K562 (cell line): ENCODE data around the gene CLK3. TPM values are rescaled to one million over a fixed set of nuclear protein-coding genes. Genes with fewer than 3 reads are reported as not detected.

Source experiments
- ATAC-seq: fragments of 200-7000 bp; cut with Tn5 transposase; 3 replicates; pipeline ENCODE4 v1.9.1; 2020; ENCODE audit warnings: moderate library complexity
- BruUV-seq: library from RNA; stranded (reverse); fragments of 400-500 nt; replicated peaks from 2 replicates; lab custom pipeline; 2021; lab: Mats Ljungman, UMichigan
- CTCF ChIA-PET: fragments of 300-600 bp; formaldehyde crosslinking; extraction: SDS; loops from one replicate; lab custom pipeline; 2021; ENCODE audit warnings: low intra/inter-chr PET ratio; lab: Yijun Ruan, JAX
- POLR2A ChIA-PET: fragments of 300-600, 350-650 bp; sonication (Branson Sonifier 250); formaldehyde crosslinking; extraction: SDS; loops from one replicate; lab custom pipeline; 2021; ENCODE audit warnings: antibody characterized with exemption, inconsistent platforms; lab: Yijun Ruan, JAX
- DNase-seq, 4 experiments: peaks; one replicate each; pipeline versions ENCODE4 v3.0.0 to v3.0.0-alpha.2; 2011 to 2018; ENCODE audit warnings: low spot score in 3 of 4, mixed read lengths in 3 of 4; ENCODE audit errors: extremely low read depth in 1 of 4
- FAIRE-seq: peaks from 2 replicates; lab custom pipeline; 2011; peaks lifted over from hg19 to GRCh38; lab: Jason Lieb, UNC
- H2AFZ ChIP-seq: 2 replicates; pipeline ENCODE4 v1.6.0; 2011; ENCODE audit warnings: low read depth, low read length, control low read depth, inconsistent platforms
- H3K27ac ChIP-seq: fragments of 200-600 bp; 3 replicates; pipeline ENCODE4 v1.8.0; 2011; ENCODE audit warnings: low read depth, mild to moderate bottlenecking, control low read depth, inconsistent platforms, low read length, moderate library complexity, mixed read lengths; ENCODE audit errors: extremely low read depth
- H3K27me3 ChIP-seq, 2 experiments: fragments of 300-600 bp in 1 of 2; 2 replicates in 1 of 2; 3 replicates in 1 of 2; pipeline versions ENCODE4 v1.6.0 to v1.8.0; 2011; ENCODE audit warnings: inconsistent platforms in 2 of 2, low read length in 2 of 2, mild to moderate bottlenecking in 1 of 2, mixed read lengths in 1 of 2, moderate library complexity in 1 of 2; ENCODE audit not compliant: control insufficient read depth in 2 of 2, insufficient read depth in 2 of 2
- H3K36me3 ChIP-seq: fragments of 300-600 bp; 3 replicates; pipeline ENCODE4 v1.8.0; 2011; ENCODE audit warnings: mild to moderate bottlenecking, low read length, inconsistent platforms; ENCODE audit not compliant: control insufficient read depth, insufficient read depth
- H3K4me1 ChIP-seq, 2 experiments: fragments of 200-600 bp in 1 of 2; replicated peaks in 1 of 2; 2 replicates in 1 of 2; 3 replicates in 1 of 2; pipeline versions ENCODE4 v1.5.1 to v1.8.0; 2011; ENCODE audit warnings: inconsistent platforms in 2 of 2, low read length in 2 of 2, mild to moderate bottlenecking in 1 of 2, mixed read lengths in 1 of 2, moderate library complexity in 1 of 2; ENCODE audit not compliant: control insufficient read depth in 2 of 2, insufficient read depth in 2 of 2
- H3K4me2 ChIP-seq: 2 replicates; pipeline ENCODE4 v1.6.1; 2011; ENCODE audit warnings: low read length, control low read depth, inconsistent platforms, mixed read lengths; ENCODE audit not compliant: insufficient read depth
- H3K4me3 ChIP-seq: fragments of 200-600 bp; sonication (generic), shearing (Covaris generic); 2 replicates; pipeline ENCODE4 v1.5.1; 2016; ENCODE audit warnings: control low read depth, inconsistent platforms
- H3K79me2 ChIP-seq: fragments of 200-600 bp; 3 replicates; pipeline ENCODE4 v1.8.0; 2011; ENCODE audit warnings: low read length, inconsistent platforms; ENCODE audit not compliant: control insufficient read depth, insufficient read depth
- H3K9ac ChIP-seq, 2 experiments: 2 replicates each; pipeline versions ENCODE4 v1.6.0 to v1.6.1; 2011; ENCODE audit warnings: low read depth in 2 of 2, low read length in 2 of 2, control low read depth in 1 of 2, inconsistent platforms in 1 of 2, mild to moderate bottlenecking in 1 of 2, mixed read lengths in 1 of 2; ENCODE audit not compliant: insufficient read depth in 1 of 2
- H3K9me1 ChIP-seq: one replicate; pipeline ENCODE4 v1.6.0; 2011; ENCODE audit warnings: inconsistent platforms, mild to moderate bottlenecking, low read length, moderate library complexity; ENCODE audit not compliant: control insufficient read depth, insufficient read depth
- H3K9me3 ChIP-seq: replicated peaks from 2 replicates; pipeline ENCODE4 v1.5.1; 2011; ENCODE audit warnings: low read depth, low read length, inconsistent platforms; ENCODE audit not compliant: control insufficient read depth, insufficient read depth
- H4K20me1 ChIP-seq: replicated peaks from 2 replicates; pipeline ENCODE4 v1.6.1; 2011; ENCODE audit warnings: low read length, inconsistent platforms, mixed read lengths; ENCODE audit not compliant: control insufficient read depth, insufficient read depth
- E2F6 ChIP-seq, 2 experiments: IDR thresholded peaks; 2 replicates each; pipeline ENCODE4 v1.6.1; 2011; ENCODE audit warnings: borderline replicate concordance in 1 of 2, control low read depth in 1 of 2, low read depth in 1 of 2, low read length in 1 of 2, mild to moderate bottlenecking in 1 of 2, mixed read lengths in 1 of 2, moderate library complexity in 1 of 2; ENCODE audit not compliant: insufficient read depth in 1 of 2, insufficient read length in 1 of 2, poor library complexity in 1 of 2, severe bottlenecking in 1 of 2; ENCODE audit errors: extremely low read depth in 1 of 2
- GMEB1 ChIP-seq: fragments of 250-450 bp; sonication (Bioruptor Pico); IDR thresholded peaks from 2 replicates; pipeline ENCODE4 v1.4.0; 2020; ENCODE audit warnings: mild to moderate bottlenecking
- LARP7 ChIP-seq: fragments of 450-650 bp; IDR thresholded peaks from 2 replicates; pipeline ENCODE4 v1.6.1; 2016
- NFE2 ChIP-seq: IDR thresholded peaks from 2 replicates; pipeline ENCODE4 v1.6.1; 2014; ENCODE audit warnings: antibody characterized with exemption, low read depth
- SP2 ChIP-seq: IDR thresholded peaks from 2 replicates; pipeline ENCODE4 v1.6.1; 2011; ENCODE audit warnings: mild to moderate bottlenecking, low read depth, low read length, moderate library complexity; ENCODE audit not compliant: poor library complexity, severe bottlenecking; ENCODE audit errors: extremely low read depth
- SUPT5H ChIP-seq: fragments of 450-650 bp; IDR thresholded peaks from 2 replicates; pipeline ENCODE4 v1.6.1; 2016
- ZFP1 ChIP-seq: fragments of 450-650 bp; formaldehyde crosslinking; IDR thresholded peaks from 2 replicates; pipeline ENCODE4 v1.4.0; 2020; ENCODE audit warnings: mild to moderate bottlenecking, mixed read lengths
- ZFP91 ChIP-seq: sonication (generic); formaldehyde crosslinking; IDR thresholded peaks from 2 replicates; pipeline ENCODE4 v1.8.0; 2022; ENCODE audit warnings: mild to moderate bottlenecking, missing genetic modification reagents
- ZNF232 ChIP-seq: sonication (generic); formaldehyde crosslinking; IDR thresholded peaks from 2 replicates; pipeline ENCODE4 v1.8.0; 2022; ENCODE audit warnings: mild to moderate bottlenecking, missing genetic modification reagents
- WGBS: fragments of 100-300 bp; shearing (Covaris generic); methylation state at CpG from one replicate; pipeline ENCODE4 v1.1.6; 2016; ENCODE audit warnings: low coverage, mixed read lengths; ENCODE audit not compliant: insufficient coverage; ENCODE audit errors: missing lambda C conversion rate; 5-methylcytosine and 5-hydroxymethylcytosine counted together
- in situ Hi-C: fragments of 300-500 bp; cut with MboI; formaldehyde crosslinking; loops from 4 replicates; pipeline ENCODE4 v1.15.0; 2018; ENCODE audit warnings: inconsistent platforms, mixed read lengths
- intact Hi-C: fragments of 100-400 bp; cut with micrococcal nuclease; formaldehyde crosslinking; loops from 2 replicates; pipeline ENCODE4 v1.14.2; 2022
- polyA plus RNA-seq, 8 experiments: library from polyadenylated mRNA; depleted of rRNA in 4 of 8; stranded (reverse) in 5 of 8; unstranded in 3 of 8; fragments of >200 nt; fragmentation: Nextera tagmentation in 2 of 8; fragmentation: Illumina TruSeq in 1 of 8; extraction: Ambion mirVana in 2 of 8; extraction: Trizol in 1 of 8; gene quantifications; 2 replicates each; pipeline versions ENCODE4 v1.2.1 to v1.2.3, GENCODE V29; 2011 to 2014; ENCODE audit warnings: inconsistent platforms in 1 of 8, missing spikeins in 1 of 8
- total RNA-seq, 7 experiments: library from RNA; depleted of rRNA in 6 of 7; stranded (reverse); fragments of >200 nt in 6 of 7; fragmentation: Illumina TruSeq in 2 of 7; extraction: Trizol in 2 of 7; gene quantifications; 2 replicates each; pipeline versions ENCODE4 v1.2.1 to v1.2.3, GENCODE V29; 2011 to 2021; ENCODE audit warnings: low replicate concordance in 1 of 7

CLK3 gene
- total and polyA plus RNA-seq, 9 of the 15 experiments (the other 6 are each of a cell fraction or from before 2014, with no cell fraction given) = 1.2 to 95.2 (median 51.7) TPM

GRCh38 chr15:74592222-74592621 lies 23.4 kb upstream of the CLK3 start:
- in situ Hi-C loops = no loop called here
- WGBS = 42% methylated on average over 3 of the region's 3 CpGs

More at GRCh38 chr15:74592222-74592621, 23.4 kb upstream of the CLK3 start:
- Histone ChIP-seq H3K9ac (no peak overlapping the region), H3K27ac (no peak overlapping the region), H3K4me3 (no peak overlapping the region), H3K9me1 (no peaks in the 10 kb centered on the region), H3K9me3 (no peaks in the 10 kb centered on the region), H3K27me3 (no peaks in the 10 kb centered on the region), H3K79me2 (no peaks in the 10 kb centered on the region), H3K4me1 (peaks cover 4 to 9% of the 10 kb centered on the region in 2 experiments; a peak in 3 of 5 replicates), H4K20me1 (peaks cover 3% of the 10 kb centered on the region; the same call in 1 of the 2 replicates), H3K36me3 (peaks cover 9% of the 10 kb centered on the region; the same call in 2 of the 3 replicates), H3K4me2 (no peak overlapping the region), H2AFZ (no peak overlapping the region)
- CTCF ChIA-PET = no interaction called here
- intact Hi-C loops = no loop called here
- DNase-seq = no peak
- no peak for FAIRE-seq
- ATAC-seq = no peak
- no peak for TF ChIP-seq ZNF232 (CRISPR knock-in tag)
- no peak for TF ChIP-seq E2F6 (IDR thresholded peaks at IDR 0.05; ENCODE audit: borderline replicate concordance in 1 of 2, extremely low read depth in 1 of 2, insufficient read depth in 1 of 2, insufficient read length in 1 of 2, low read depth in 1 of 2, low read length in 1 of 2, poor library complexity in 1 of 2, severe bottlenecking in 1 of 2)
- TF ChIP-seq SP2 = no peak
- TF ChIP-seq GMEB1 (CRISPR knock-in tag) = no peak
- TF ChIP-seq ZFP91 = no peak
- no peak for TF ChIP-seq NFE2
- no peak for TF ChIP-seq LARP7
- TF ChIP-seq ZFP1 (CRISPR knock-in tag) = no peak
- TF ChIP-seq SUPT5H = no peak
- POLR2A ChIA-PET = interaction anchor here (0.9 to 1.4 kb wide), 2 partner anchors 11 to 22 kb away, joined by 3 read pairs; no protein-coding TSS in a partner anchor
- BruUV-seq = no TSS peak
